GM18505 (cell line): ENCODE results near the gene CSNK1G3.

Experiments used
- ATAC-seq: cut with Tn5 transposase; IDR thresholded peaks from one replicate; pipeline ENCODE4 v1.9.1; 2021; ENCODE audit not compliant: unreplicated experiment
- POLR2A ChIP-seq: IDR thresholded peaks from 4 replicates; pipeline ENCODE4 v1.6.1; 2011; ENCODE audit warnings: borderline replicate concordance; ENCODE audit not compliant: insufficient read depth, insufficient read length; ENCODE audit errors: extremely low read depth

CSNK1G3 gene

DNA sequence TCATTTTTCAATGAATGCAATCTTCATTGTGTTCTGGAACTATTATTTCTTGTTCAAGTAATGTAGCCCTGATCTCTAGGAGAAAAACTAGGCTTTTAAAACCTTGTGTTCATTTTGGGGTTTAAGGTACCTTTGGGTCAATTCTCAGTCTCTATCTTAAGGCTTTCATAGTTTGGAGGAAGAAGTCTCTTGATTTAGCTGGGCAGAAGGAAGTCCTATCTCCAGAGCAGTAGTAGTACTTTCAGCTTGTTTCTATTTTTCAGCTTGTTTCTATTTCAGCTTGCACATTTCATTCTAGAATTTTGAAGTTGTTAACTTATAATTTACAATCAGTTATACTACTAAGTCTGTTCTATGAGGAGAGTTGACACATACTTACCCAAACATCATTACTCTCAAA, 15.2 kb downstream of the CSNK1G3 start:
- peak; percentile 56 for ATAC-seq
- TF ChIP-seq POLR2A, result no peak

DNA sequence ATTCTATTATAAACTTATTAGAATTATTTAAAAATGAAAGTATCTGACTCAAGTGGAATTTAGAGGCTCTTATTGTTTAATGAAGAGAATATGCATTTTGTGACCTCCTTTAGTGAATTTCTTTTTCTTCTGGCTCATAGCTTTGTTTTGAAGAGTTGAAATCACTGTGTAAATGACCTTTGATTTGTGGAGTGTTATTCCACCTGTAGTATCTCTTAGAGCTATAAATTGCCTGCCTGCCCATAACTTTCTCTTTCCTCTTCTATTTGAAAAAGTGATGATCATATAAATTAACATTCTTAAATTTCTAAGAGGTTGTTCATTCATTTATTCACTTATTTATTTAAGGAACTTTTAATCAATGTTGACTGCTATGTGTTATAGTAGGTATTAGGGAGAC, 16.1 kb downstream of the CSNK1G3 start:
- no peak for TF ChIP-seq POLR2A
- ATAC-seq, result no peak

DNA sequence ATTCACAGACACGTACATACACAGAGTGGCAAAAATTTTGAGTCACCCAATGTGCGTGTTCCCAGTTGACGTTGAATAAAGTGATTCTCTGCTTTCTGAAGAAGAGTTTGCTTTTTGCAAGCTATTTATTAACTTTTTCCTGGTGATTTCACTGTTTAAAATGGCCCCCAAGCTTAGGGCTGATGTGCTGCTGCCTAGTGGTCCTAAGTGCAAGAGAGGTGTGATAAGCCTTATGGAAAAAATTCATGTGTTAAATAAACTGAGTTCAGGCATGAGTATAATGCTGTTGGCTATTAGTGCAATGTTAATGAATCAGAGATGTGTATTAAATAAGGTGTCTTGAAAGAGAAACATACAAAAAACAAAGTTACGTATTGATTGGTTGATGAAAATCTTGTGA, 16.9 kb downstream of the CSNK1G3 start:
- ATAC-seq, result no peak
- no peak for TF ChIP-seq POLR2A

DNA sequence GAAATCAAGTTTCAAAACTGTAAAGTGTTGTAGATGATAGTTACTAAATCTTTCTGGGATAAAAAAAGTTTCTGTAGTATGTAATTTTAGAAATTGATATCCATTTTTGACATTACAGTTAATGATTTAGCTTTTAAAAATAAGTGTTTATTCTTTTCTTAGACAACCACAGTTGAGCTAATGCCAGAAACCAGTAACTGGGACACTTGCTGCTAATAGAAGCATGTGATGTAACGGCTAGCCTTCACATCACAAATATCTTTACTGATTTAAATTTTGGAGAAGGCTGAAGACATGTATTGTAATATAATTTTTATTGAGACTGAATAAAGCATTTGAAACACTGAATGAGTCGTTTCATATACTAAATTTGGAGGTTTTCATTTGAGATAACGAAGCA, 18.8 kb downstream of the CSNK1G3 start:
- ATAC-seq, result no peak
- TF ChIP-seq POLR2A, result no peak

DNA sequence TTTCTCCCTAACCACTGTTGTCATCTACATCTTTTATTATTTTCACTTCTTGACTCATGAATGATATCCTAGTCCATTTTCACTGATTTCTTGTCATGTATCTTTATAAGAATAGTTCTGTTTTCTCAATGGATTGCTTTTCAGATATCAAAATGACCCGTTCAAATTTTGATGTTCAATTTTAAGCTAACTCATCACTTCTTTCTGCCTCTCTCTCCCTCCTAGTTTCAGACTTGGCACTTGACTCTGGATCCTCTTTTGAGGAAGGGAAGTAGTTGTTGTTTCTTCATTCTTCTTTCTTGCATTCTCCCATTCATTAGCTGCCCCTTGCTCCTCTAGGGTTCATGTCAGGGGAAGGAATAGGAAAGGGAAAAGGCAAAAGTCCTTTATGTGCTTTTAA, 23.7 kb downstream of the CSNK1G3 start:
- TF ChIP-seq POLR2A, result no peak
- no peak for ATAC-seq

DNA sequence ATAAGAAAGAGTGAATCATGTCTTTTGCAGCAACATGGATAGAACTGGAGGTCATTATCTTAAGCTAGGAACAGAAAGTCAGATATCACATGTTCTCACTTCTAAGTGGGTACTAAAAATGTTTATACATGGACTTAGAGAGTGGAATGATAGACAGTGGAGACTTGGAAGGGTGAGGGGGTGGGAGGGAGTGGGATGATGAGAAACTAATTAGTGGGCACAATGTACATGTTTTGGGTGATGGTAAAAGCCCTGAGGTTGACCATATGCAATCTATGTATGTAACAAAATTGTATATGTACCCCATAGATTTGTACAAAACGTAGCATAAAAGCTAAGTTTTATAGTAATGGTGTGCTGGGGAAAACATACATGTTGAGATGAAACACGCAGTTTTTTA, 25.3 kb downstream of the CSNK1G3 start:
- no peak for TF ChIP-seq POLR2A
- no peak for ATAC-seq

DNA sequence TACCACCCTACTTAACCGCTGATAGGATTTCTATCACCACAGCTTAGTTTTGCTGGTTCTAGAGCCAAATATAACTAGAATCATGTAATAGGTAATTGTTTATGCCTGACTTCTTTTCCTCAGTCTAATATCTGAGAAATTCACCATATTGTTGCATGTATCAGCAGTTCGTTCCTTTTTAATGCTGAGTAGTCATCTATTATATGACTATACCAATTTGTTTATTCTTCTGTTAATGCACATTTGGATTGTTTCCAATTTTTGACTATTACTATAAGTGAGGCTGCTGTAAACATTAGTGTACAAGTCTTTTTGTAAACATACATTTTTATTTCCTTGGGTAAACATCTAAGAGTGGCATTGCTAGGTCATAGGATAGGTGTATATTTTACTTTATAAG, 25.9 kb downstream of the CSNK1G3 start:
- no peak for ATAC-seq
- TF ChIP-seq POLR2A, result no peak

DNA sequence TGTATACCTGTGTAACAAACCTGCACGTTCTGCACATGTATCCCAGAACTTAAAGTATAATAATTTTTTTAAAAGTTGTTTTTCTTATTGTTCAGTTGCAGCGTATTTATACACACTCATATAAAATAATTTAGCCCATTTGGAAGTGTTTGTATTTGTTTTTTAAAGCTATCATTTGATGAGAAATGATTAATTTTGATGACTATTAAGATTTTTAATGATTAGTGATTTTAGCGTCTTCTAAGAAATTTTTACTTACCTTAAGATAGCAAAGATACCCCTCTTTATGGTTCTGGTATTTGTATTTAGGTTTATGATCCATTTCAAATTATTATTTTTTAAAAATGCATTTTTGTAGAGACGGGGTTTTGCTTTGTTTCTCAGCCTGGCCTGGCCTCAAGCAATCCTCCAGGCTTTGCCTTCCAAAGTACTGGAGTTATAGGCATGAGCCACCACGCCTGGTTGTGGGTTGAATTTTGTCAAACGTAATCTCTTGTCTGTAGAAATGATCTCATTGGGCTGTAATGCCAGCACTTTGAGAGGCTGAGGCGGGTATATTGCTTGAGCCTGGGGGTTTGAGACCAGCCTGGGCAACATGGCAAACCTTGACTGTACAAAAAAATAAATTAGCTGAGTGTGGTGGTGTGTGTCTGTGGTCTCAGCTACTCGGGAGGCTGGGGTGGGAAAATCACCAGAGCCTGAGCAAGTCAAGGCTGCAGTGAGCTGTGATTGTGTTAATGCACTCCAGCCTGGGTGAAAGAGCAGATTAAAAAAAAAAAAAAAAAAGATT, 26.9 kb downstream of the CSNK1G3 start:
- no peak for ATAC-seq
- no peak for TF ChIP-seq POLR2A

DNA sequence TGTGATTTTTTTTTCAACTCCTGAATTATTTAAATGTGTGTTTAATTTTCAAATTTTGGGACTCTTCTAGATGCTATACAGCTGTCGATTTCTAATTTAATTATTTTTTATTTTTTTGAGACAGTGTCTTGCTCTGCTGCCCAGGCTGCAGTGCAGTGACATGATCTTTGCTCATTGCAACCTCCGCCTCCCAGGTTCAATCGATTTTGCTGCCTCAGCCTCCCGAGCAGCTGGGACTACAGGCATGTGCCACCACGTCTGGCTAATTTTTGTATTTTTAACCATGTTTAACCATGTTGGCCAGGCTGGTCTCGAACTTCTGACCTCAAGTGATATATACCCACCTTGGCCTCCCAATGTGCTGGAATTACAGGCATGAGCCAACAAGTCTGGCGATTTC, 28.6 kb downstream of the CSNK1G3 start:
- no peak for TF ChIP-seq POLR2A
- ATAC-seq, result no peak

DNA sequence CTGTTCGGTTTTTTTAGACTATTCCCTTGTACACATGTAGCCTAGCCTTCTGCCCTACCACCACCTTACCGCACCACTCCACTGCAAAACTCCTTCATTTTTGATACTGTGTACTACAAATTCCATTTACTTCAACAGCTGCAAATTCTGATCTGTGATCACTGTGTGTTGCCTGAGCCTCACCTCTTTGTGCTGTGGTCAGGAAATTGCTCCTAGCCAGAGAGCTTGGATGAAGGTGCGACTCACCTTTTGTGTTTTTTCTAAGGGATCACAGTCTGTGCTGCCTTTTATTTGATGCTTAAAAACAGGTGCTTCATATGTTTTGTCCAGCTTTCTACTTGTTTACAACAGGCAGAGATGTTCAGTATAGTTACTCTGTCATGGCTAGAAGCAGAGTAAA, 31.5 kb downstream of the CSNK1G3 start:
- no peak for TF ChIP-seq POLR2A
- ATAC-seq, result no peak

DNA sequence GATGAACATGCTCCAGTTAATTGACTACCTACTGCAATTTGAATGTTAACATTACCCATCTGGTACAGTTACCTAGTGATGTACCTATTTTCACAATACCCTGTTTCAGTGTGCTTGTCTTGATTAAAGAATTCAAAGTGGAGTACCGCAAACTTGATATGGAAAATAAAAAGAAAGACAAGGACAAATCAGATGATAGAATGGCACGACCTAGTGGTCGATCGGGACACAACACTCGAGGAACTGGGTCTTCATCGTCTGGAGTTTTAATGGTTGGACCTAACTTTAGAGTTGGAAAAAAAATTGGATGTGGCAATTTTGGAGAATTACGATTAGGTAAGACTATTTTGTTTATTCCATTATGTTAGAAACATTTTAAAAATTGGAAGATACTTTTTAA, 33.5 kb downstream of the CSNK1G3 start:
- no peak for ATAC-seq
- TF ChIP-seq POLR2A, result no peak

DNA sequence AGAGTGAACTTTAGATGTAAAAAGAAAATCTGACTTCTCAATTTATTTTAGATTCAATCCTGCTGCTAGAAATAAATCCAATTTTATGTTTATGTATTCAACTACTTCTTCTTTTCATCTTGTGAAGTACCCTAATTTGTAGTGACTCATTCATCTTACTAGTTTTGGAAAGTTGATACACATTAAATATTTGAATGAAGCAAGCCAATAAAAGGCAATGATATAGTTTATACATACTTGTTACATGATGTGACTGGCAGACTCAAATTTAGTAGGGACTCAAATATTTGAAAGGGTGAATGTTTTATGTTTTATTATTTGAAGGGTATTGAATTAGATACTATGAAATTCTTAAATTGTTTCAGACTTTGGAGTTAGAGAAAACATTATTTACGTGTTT, 34.7 kb downstream of the CSNK1G3 start:
- no peak for ATAC-seq
- TF ChIP-seq POLR2A, result no peak

DNA sequence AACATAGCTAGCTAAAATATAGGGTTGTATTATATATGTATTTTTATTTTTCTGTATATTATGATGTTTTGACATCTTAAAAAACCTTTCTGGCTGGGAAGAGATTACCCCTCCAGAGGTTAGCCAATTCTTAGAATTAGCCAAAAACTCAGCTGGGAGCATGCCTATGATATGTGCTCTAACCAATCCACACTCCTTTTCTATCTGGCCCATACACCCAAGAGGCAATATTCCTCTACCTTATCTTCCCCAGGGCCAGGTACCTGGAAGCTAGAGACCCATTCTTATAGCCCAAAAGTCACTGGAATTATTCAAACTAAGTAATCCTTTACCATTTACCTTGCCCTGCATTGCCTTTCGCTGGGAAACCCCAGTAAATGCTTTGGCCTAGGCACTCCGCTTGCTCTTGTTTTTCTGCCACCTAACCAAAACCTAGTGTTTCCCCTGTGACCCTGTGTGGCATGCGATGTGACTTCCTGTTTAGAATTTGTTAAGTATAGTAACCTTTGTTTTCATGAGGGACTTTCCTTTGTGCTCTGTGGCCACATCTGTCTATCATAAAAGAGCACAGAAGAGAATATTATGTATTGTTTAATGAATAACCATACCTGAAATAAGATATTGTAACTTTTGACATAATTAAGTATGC, 37.4 kb downstream of the CSNK1G3 start:
- no peak for TF ChIP-seq POLR2A
- peak; percentile 99 for ATAC-seq

DNA sequence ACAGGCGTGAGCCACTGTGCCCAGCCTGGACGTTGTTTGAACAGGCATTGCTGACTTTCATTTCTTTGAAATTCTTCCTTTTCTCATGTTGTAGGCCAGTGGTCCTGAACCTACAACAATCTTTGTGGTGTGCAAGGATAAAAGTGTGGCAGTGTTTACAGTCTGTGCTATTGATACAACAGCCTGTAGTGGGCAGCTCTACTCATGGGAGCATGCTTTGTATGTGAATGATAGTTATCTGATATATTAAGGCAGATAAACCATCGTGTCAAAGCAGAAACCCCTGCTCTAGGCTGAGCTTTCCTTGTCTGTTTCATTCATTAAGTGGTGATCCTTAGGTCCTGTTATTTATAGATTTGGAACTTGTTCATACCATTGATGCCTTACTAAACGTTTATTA, 42.6 kb downstream of the CSNK1G3 start:
- ATAC-seq, result no peak

More for the DNA sequence above, 42.6 kb downstream of the CSNK1G3 start:
- no peak for TF ChIP-seq POLR2A
